KOPT-K1 (cell line): ENCODE results near the gene IFIT2.
"Not testable (repeated sequence)": the region's sequence is repeated elsewhere in the genome, so short reads cannot be mapped to it uniquely, and the experiment has no call there.

ENCODE experiments used
- H3K27ac ChIP-seq: fragments of 200-600 bp; sonication (generic); 2 replicates; pipeline ENCODE4 v1.5.1; 2016; ENCODE audit warnings: antibody characterized with exemption, mild to moderate bottlenecking, low read depth, low read length; ENCODE audit not compliant: poor library complexity, severe bottlenecking
- H3K36me3 ChIP-seq: fragments of 200-600 bp; sonication (generic); 2 replicates; pipeline ENCODE4 v1.5.1; 2017; ENCODE audit warnings: antibody characterized with exemption, mild to moderate bottlenecking, low read length, moderate library complexity; ENCODE audit not compliant: insufficient read depth
- H3K9me3 ChIP-seq: fragments of 200-600 bp; sonication (generic); 2 replicates; pipeline ENCODE4 v1.5.1; 2017; ENCODE audit warnings: antibody characterized with exemption, low read length, mild to moderate bottlenecking; ENCODE audit not compliant: insufficient read depth, poor library complexity, severe bottlenecking

IFIT2 gene

DNA sequence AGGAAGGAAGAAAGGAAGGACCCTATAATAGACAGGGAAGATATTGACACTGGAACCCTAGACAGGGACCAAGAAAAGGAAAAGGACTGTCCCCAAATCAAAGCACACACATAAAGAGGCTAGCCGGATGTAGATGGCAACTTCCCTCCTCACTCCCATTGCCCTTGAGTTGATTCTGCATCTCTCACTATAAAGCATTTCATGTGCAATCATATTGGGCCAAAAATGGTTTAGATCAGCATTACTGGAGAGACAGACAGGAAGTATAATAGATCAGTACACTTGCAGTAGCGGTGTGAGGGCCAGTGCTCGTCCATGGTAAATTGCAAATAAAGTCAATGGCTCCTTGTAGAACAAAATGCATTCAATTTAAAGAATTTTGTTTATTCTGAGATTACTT is 34.4 kb downstream of the IFIT2 start:
- H3K36me3 ChIP-seq: peaks cover 21% of the 10 kb centered on the region
- H3K27ac ChIP-seq: no peak overlapping the region
- H3K9me3 ChIP-seq: no peaks in the 10 kb centered on the region

DNA sequence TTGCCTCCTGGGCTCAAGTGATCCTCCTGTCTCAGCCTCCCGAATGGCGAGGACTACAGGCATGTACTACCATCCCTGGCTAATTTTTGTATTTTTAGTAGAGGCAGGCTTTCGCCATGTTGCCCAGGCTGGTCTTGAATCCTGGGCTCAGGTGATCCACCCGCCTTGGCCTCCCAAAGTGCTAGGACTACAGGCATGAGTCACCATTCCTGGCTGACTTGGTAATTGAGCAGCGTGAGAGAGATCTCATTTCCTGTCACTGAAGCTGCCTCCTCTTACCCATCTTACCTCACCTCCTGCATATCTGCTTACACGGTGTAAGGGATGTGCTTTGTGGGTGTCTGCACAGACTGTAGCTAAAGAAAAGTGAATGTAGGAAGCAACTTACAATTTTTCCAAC is 35.6 kb downstream of the IFIT2 start:
- Histone ChIP-seq H3K36me3 (peaks cover 21% of the 10 kb centered on the region), H3K27ac (no peak overlapping the region), H3K9me3 (no peaks in the 10 kb centered on the region)

DNA sequence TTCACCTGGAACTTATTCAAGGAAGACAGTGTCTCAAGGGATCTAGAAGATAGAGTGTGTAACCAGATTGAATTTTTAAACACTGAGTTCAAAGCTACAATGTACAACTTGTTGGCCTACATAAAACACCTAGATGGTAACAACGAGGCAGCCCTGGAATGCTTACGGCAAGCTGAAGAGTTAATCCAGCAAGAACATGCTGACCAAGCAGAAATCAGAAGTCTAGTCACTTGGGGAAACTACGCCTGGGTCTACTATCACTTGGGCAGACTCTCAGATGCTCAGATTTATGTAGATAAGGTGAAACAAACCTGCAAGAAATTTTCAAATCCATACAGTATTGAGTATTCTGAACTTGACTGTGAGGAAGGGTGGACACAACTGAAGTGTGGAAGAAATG is 36.9 kb downstream of the IFIT2 start:
- H3K27ac ChIP-seq: no peak overlapping the region
- peaks cover 21% of the 10 kb centered on the region for H3K36me3 ChIP-seq
- no peaks in the 10 kb centered on the region for H3K9me3 ChIP-seq

DNA sequence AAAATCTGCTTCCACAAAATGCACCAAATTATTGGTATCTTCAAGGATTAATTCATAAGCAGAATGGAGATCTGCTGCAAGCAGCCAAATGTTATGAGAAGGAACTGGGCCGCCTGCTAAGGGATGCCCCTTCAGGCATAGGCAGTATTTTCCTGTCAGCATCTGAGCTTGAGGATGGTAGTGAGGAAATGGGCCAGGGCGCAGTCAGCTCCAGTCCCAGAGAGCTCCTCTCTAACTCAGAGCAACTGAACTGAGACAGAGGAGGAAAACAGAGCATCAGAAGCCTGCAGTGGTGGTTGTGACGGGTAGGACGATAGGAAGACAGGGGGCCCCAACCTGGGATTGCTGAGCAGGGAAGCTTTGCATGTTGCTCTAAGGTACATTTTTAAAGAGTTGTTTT is 38.0 kb downstream of the IFIT2 start:
- Histone ChIP-seq H3K9me3 (no peaks in the 10 kb centered on the region), H3K36me3 (peaks cover 21% of the 10 kb centered on the region), H3K27ac (no peak overlapping the region)

DNA sequence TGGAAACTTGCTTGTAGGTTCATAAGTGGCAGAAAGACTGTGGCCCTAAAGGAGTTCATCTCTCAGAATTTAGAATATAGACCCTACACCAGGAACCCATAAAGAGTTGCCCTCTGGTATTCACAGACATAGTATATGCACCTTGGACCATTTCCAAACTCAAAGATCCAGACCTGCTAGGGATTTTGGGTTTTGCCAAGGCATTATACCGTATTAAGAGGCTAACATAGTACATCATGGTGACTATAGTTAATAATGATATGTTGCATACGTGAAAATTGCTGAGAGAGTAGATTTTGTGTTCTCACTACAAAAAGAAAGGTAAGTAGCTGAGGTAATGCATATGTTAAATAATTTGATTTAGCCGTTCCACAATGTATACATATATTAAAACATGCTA is 39.8 kb downstream of the IFIT2 start:
- H3K36me3 ChIP-seq: peaks cover 21% of the 10 kb centered on the region
- H3K9me3 ChIP-seq: no peaks in the 10 kb centered on the region
- no peak overlapping the region for H3K27ac ChIP-seq

DNA sequence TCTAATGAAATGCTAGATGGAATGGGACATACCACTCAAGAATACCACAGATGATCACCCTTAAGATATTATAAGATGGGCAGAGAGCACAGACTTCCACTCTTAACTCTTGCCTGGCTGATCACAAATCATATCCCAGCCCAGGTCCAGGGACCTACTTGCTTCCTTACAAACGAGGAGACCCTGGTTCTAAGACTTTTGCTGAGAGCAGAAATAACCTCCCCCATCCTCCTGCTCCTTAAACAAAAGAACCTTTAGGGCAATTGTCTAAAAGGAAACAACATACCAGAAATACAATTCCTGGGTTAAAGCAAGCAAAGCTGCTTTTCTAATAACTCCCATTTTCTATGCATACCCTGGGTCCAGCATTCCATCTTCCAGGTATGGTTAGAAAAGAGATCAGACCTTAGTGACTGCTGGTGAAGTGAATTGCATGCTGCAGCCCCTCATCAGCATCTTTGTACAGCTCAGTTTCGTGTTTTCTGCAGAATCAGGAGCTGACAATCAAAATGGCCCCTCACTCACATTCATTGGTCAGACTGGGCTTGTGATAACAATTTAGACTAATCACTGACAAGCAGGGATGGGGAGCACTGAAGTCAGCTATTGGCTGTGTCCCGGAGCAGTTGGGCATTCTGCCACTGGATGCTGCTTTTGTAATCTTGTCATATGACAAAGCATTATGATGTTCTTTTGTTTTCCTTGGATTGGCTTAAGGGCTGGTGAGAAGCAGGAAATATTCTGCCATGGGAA is 40.5 kb downstream of the IFIT2 start:
- no peak overlapping the region for H3K27ac ChIP-seq

DNA sequence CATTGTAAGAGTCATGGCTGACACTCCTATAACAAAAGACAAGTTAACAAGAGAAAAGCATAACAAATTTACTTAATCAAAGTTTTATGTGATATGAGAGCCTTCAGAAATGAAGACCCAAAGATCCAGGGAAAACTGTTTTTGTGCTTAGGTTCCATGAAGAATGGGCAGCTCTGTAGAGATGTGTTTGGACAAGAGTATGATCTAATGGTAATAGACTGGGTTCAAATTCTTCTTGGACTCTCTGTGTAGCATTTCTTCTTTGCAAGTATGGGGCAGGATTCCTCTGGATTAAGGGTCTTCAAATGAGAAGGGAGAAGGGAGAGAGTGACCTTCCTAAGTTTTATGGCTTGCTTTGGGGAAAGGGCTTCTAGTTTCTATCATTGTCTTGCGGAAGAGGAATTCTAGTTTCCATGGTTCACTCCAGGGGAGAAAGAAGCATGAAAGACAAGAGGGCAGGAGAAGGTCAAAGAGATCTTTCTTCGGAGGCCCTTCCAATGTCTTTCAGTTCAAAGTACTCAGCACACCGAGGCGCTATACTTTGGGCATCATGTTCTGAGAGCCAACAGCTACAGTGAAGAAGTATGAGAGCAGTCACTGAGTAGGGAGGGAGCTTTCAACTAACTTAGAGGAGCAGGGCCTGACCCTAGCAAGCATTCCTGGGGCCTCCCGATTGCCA is 41.4 kb downstream of the IFIT2 start:
- H3K36me3 ChIP-seq: peaks cover 19% of the 10 kb centered on the region
- H3K9me3 ChIP-seq: no peaks in the 10 kb centered on the region
- no peak overlapping the region for H3K27ac ChIP-seq

More for the DNA sequence above, 40.5 kb downstream of the IFIT2 start:
- Histone ChIP-seq H3K36me3 (peaks cover 21% of the 10 kb centered on the region), H3K9me3 (no peaks in the 10 kb centered on the region)

DNA sequence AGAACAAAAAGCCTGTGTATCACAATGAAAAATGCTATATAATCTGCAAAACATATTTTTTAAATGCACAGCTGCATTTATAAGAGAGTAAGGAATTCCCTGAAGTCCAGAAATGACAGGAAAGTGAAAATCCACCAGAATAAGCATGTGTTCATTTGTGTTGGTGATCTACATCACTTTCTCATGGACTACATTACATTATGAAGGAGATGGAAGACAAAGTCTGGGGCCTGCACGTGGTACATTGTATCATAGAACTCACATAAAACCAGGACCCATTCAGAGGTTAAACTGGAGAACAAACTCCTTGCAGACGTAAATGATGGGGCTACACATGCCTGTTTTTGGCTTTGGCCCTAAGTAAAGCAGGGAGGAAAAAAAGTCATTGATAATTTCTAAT is 42.3 kb downstream of the IFIT2 start:
- no peaks in the 10 kb centered on the region for H3K9me3 ChIP-seq
- peaks cover 10% of the 10 kb centered on the region for H3K36me3 ChIP-seq
- H3K27ac ChIP-seq: no peak overlapping the region

DNA sequence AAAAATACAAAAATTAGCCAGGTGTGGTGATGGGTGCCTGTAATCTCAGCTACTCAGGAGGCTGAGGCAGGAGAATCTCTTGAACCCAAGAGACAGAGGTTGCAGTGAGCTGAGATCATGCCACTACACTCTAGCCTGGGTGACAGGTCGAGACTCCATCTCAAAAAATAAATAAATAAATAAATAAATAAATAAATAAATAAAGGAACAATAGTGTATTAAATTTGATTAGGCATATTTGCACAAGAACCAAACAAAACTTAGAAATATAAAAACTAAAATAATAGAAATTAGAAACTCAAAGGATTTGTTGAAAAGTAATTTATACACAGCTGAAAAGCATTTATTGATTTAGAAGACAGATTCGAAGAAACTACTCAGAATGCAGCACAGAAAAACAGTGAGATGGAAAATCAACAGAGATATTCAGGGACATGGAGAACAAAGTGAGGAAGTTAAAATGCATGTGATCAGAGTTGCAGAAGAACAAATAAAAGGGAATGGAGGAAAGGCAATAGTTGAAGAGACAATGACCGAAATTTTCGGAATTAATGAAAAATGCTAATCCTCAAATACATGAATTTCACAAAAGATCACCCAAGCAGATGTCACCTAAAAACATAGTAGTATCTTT is 43.6 kb downstream of the IFIT2 start:
- Histone ChIP-seq H3K27ac (no peak overlapping the region), H3K9me3 (no peaks in the 10 kb centered on the region), H3K36me3 (no peaks in the 10 kb centered on the region)

DNA sequence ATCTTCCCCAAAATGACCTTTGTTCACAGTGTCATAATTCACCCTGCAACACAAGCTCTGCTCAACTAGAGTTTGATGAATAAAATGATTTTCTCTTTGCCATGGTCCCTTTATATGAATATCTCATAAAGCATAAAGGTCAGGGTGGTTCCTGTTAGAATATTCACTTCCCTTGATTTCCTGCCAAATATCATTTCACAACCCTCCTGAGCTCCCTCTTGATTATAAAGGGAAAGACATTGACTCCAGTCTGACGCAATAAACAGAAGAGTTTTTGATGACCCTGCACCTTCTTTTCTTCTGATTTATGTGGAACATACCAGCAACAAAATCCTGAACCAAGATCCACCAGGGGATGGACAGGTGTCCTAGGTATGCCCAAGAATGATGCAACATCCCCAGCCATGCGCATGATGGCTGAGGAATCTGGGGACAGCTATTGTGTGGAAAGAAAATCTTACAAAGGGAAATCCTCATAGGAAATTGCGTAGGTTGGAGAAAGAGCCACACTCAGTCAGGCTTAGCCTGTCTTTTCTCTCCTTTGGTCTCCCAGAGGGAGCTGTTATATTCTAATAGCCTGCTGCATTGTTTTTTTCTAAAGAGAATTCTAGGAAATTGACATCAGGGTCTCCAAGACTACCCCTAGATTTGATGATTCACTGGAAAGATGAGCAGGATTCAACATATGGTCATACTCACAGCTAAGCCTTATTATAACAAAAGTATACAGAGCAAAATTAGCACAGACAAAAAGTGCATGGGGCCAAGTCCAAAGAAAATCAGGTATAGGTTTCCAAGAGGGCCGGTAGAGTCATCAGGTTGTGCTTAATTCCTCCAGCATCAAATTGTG is 44.8 kb downstream of the IFIT2 start:
- H3K36me3 ChIP-seq: no peaks in the 10 kb centered on the region
- H3K27ac ChIP-seq: no peak overlapping the region
- no peaks in the 10 kb centered on the region for H3K9me3 ChIP-seq

DNA sequence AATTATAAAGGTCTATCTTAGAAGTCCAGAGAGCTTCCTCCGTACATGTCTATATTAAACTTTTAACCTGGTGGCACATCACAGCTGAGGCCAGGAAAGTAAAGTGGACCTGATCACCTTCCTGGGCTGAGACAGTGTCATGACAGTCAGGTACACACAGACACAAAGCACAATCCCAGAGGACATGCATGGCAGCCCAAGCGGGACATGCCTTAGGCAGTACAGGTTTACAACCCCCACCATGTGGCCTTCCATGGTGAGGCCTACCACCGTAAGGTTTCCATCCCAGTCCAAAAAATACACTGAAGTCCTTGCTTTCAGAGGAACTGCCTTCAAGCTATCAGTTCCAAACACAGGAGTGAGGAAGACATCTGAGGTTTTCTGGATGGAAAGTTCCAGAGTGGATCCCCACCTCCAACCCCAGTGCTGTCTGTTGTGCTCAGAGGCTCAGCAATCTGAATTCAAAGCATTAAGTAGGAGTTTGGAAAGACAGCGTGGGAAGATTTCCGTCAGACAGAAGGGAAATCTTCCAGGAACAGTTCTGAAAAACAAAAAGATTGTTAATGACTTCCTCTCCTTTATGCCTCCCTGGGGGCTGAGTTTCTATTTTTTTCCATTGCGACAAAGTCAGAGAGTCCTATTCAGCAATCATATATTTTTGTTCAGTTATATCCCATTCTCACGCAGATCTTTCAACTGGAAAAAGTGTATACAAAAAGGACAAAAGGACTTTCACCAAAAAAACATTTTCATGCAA is 46.0 kb downstream of the IFIT2 start:
- Histone ChIP-seq H3K9me3 (no peaks in the 10 kb centered on the region), H3K27ac (no peak overlapping the region), H3K36me3 (no peaks in the 10 kb centered on the region)

DNA sequence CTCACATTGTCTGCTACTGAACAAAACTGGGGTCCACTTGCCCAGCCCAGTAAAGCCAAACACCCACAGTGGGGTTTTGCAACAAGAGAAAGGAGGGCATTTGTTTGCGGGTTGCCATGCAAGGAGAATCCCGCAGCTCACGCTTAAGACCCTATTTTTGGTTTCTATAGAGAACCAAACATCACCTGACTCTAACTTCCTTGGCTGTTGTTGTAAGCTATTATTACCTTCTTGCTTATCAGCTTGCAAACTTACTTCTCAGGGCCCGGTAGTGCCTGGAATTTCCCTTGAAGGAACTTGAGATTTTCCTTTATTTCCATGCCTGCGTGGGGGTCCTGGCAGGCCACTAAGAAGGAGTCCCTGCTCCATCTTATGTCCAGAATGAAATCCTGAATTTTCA is 46.6 kb downstream of the IFIT2 start:
- no peaks in the 10 kb centered on the region for H3K9me3 ChIP-seq
- no peak overlapping the region for H3K27ac ChIP-seq
- H3K36me3 ChIP-seq: no peaks in the 10 kb centered on the region

DNA sequence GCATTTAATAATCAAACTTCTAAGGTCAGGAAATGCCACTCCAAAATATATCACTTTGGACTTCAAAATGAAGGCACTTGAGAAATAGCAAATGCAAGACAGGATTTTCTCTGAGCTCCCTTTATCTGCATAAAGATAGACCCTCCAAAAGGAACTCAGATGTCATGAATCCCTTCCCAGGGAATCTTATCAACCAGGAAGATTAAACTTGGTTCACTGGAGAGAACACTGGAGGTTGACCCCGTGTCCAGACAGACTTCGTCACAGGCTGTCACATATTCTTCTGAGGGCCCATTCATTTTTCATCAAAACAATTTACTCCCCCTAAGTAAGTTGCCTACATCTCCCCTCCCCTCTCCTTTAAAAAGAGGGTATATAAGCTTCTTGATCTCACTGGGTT is 47.1 kb downstream of the IFIT2 start:
- Histone ChIP-seq H3K36me3 (no peaks in the 10 kb centered on the region), H3K27ac (no peak overlapping the region), H3K9me3 (no peaks in the 10 kb centered on the region)

DNA sequence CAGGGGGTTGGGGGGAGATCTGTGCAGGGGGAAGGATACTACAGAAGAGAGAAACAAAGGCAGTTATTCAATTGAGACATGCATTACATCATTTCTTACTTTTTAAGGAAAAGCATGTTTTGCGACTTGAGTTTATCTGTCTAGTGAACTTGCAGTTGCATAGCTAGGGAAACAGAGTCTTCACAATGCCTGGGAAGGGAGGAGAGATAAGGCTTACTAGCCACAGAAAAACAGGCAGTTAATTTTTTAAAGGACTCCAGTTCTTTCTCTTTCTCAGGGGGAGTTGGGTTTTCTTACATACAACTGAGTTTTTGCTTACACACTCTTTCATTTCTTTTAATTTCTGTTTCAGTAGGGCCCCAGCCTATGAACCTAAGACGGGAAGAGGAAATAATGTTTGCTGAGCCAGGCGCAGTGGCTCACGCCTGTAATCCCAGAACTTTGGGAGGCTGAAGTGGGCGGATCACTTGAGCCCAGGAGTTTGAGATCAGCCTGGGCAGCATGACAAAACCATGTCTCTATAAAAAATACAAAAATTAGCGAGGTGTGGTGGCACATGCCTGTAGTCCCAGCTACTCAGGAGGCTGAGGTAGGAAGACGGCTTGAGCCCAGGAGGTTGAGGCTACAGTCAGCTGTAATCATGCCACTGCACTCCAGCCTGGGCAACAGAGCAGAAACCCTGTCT is 48.9 kb downstream of the IFIT2 start:
- not testable (repeated sequence) for H3K9me3 ChIP-seq, H3K36me3 ChIP-seq, H3K27ac ChIP-seq
